HG03521 (cell line): Measurements from ENCODE around the gene SRPRB.

Experiments used
- ATAC-seq: cut with Tn5 transposase; IDR thresholded peaks from one replicate; pipeline ENCODE4 v1.9.1; 2021; ENCODE audit warnings: mild to moderate bottlenecking, moderate library complexity; ENCODE audit not compliant: unreplicated experiment

The SRPRB gene

GRCh38 chr3:133825969-133826727 is 20.5 kb downstream of the SRPRB start:
- no peak for ATAC-seq

GRCh38 chr3:133827136-133827535 is 21.5 kb downstream of the SRPRB start:
- ATAC-seq, result no peak

GRCh38 chr3:133827684-133828083 is 22.1 kb downstream of the SRPRB start:
- ATAC-seq, result no peak

GRCh38 chr3:133828576-133829309 is 23.1 kb downstream of the SRPRB start:
- no peak for ATAC-seq

GRCh38 chr3:133829310-133829707 is 23.7 kb downstream of the SRPRB start:
- no peak for ATAC-seq

- ATAC-seq, result no peak
Measured at GRCh38 chr3:133830071-133830470, 24.5 kb downstream of the SRPRB start.

- ATAC-seq, result no peak
Measured at GRCh38 chr3:133831966-133832801, 26.6 kb downstream of the SRPRB start.

GRCh38 chr3:133832802-133833144 is 27.2 kb downstream of the SRPRB start:
- ATAC-seq, result no peak

GRCh38 chr3:133833267-133833666 is 27.7 kb downstream of the SRPRB start:
- ATAC-seq, result no peak

GRCh38 chr3:133833880-133834620 is 28.4 kb downstream of the SRPRB start:
- no peak for ATAC-seq

GRCh38 chr3:133834621-133835417 is 29.2 kb downstream of the SRPRB start:
- no peak for ATAC-seq

GRCh38 chr3:133835418-133835743 is 29.8 kb downstream of the SRPRB start:
- no peak for ATAC-seq

GRCh38 chr3:133835961-133836360 is 30.3 kb downstream of the SRPRB start:
- no peak for ATAC-seq

GRCh38 chr3:133836497-133837158 is 31.0 kb downstream of the SRPRB start:
- ATAC-seq, result no peak

GRCh38 chr3:133837487-133838295 is 32.1 kb downstream of the SRPRB start:
- no peak for ATAC-seq

- no peak for ATAC-seq
Measured at GRCh38 chr3:133838296-133838789, 32.7 kb downstream of the SRPRB start.

GRCh38 chr3:133838916-133839800 is 33.5 kb downstream of the SRPRB start:
- no peak for ATAC-seq
